Peyer's patch (tissue), 4 donors: ENCODE measurements around the gene F11.

Source experiments
- CTCF ChIP-seq, 6 experiments: fragments of 450-650 bp in 4 of 6; fragments of 200-600 bp in 2 of 6; sonication (generic) in 1 of 6; IDR thresholded peaks; one replicate each; pipeline ENCODE4 v1.5.1; 2017 to 2019; ENCODE audit warnings: antibody characterized with exemption in 6 of 6, mild to moderate bottlenecking in 3 of 6, moderate library complexity in 1 of 6
- POLR2A ChIP-seq, 2 donors: fragments of 450-650 bp; IDR thresholded peaks; one replicate each; pipeline ENCODE4 v1.5.1; 2017; ENCODE audit warnings: antibody characterized with exemption in 2 of 2, mild to moderate bottlenecking in 2 of 2, moderate library complexity in 2 of 2

GRCh38 chr4:186304866-186305505 lies 39.0 kb downstream of the F11 start:
- TF ChIP-seq CTCF (IDR thresholded peaks at IDR 0.05) = no peak
- TF ChIP-seq POLR2A (IDR thresholded peaks at IDR 0.05) = no peak
